ENCODE results near the gene RHOH.

RHOH gene

GRCh38 chr4:40193578-40193977 is 3.3 kb upstream of the RHOH start:
- H3K4me1 ChIP-seq: no peaks in the 10 kb centered on the region
- no peak for DNase-seq
- no peak overlapping the region for H3K4me3 ChIP-seq
- H3K36me3 ChIP-seq: no peaks in the 10 kb centered on the region
- no peak overlapping the region for H3K27ac ChIP-seq
- intact Hi-C loops (cut with DNase I; ENCODE audit: low total_unique reads): no loop called here
- H3K27me3 ChIP-seq: peaks cover 0 to 7% of the 10 kb centered on the region in 2 donors
- no peak for TF ChIP-seq CTCF (IDR thresholded peaks at IDR 0.05)
- no peaks in the 10 kb centered on the region for H3K9me3 ChIP-seq

- intact Hi-C loops (cut with DNase I; ENCODE audit: low total_unique reads): no loop called here
- DNase-seq: no peak
- no peaks in the 10 kb centered on the region for H3K9me3 ChIP-seq
- TF ChIP-seq CTCF (IDR thresholded peaks at IDR 0.05): no peak
- no peak overlapping the region for H3K27ac ChIP-seq
- no peak overlapping the region for H3K4me3 ChIP-seq
- no peaks in the 10 kb centered on the region for H3K36me3 ChIP-seq
- peaks cover 0 to 7% of the 10 kb centered on the region in 2 donors for H3K27me3 ChIP-seq
- H3K4me1 ChIP-seq: no peaks in the 10 kb centered on the region
These were observed 2.1 kb upstream of the RHOH start for GRCh38 chr4:40194602-40195161.

GRCh38 chr4:40195182-40196177 is 1.4 kb upstream of the RHOH start:
- no peak for DNase-seq
- Histone ChIP-seq H3K36me3 (no peaks in the 10 kb centered on the region), H3K9me3 (no peaks in the 10 kb centered on the region), H3K4me1 (no peaks in the 10 kb centered on the region), H3K27ac (no peak overlapping the region), H3K27me3 (peaks cover 0 to 7% of the 10 kb centered on the region in 2 donors), H3K4me3 (no peak overlapping the region)
- TF ChIP-seq CTCF (IDR thresholded peaks at IDR 0.05): no peak
- intact Hi-C loops (cut with DNase I; ENCODE audit: low total_unique reads): no loop called here

- intact Hi-C loops (cut with DNase I; ENCODE audit: low total_unique reads): no loop called here
- no peak for TF ChIP-seq CTCF (IDR thresholded peaks at IDR 0.05)
- Histone ChIP-seq H3K27ac (no peak overlapping the region), H3K36me3 (no peaks in the 10 kb centered on the region), H3K27me3 (peaks cover 0 to 7% of the 10 kb centered on the region in 2 donors), H3K9me3 (no peaks in the 10 kb centered on the region), H3K4me1 (no peaks in the 10 kb centered on the region), H3K4me3 (no peak overlapping the region)
- DNase-seq: no peak
These were observed 559 bp upstream of the RHOH start for GRCh38 chr4:40196272-40196671.

- intact Hi-C loops (cut with DNase I; ENCODE audit: low total_unique reads): no loop called here
- no peaks in the 10 kb centered on the region for H3K4me1 ChIP-seq
- no peak for DNase-seq
- no peaks in the 10 kb centered on the region for H3K36me3 ChIP-seq
- H3K27me3 ChIP-seq: peaks cover 0 to 7% of the 10 kb centered on the region in 2 donors
- TF ChIP-seq CTCF (IDR thresholded peaks at IDR 0.05): no peak
- H3K27ac ChIP-seq: no peak overlapping the region
- no peaks in the 10 kb centered on the region for H3K9me3 ChIP-seq
- H3K4me3 ChIP-seq: no peak overlapping the region
These were observed 1.3 kb downstream of the RHOH start for GRCh38 chr4:40197879-40198689.
